Measurements from ENCODE around the gene TSPEAR. TPM values are rescaled to one million over a fixed set of nuclear protein-coding genes. Genes with fewer than 3 reads are reported as not detected.
"Not testable (repeated sequence)": the region's sequence is repeated elsewhere in the genome, so short reads cannot be mapped to it uniquely, and the experiment has no call there.

TSPEAR gene
- polyA plus RNA-seq, 4 donors = 0.55 to 1.1 (median 0.80) TPM

DNA sequence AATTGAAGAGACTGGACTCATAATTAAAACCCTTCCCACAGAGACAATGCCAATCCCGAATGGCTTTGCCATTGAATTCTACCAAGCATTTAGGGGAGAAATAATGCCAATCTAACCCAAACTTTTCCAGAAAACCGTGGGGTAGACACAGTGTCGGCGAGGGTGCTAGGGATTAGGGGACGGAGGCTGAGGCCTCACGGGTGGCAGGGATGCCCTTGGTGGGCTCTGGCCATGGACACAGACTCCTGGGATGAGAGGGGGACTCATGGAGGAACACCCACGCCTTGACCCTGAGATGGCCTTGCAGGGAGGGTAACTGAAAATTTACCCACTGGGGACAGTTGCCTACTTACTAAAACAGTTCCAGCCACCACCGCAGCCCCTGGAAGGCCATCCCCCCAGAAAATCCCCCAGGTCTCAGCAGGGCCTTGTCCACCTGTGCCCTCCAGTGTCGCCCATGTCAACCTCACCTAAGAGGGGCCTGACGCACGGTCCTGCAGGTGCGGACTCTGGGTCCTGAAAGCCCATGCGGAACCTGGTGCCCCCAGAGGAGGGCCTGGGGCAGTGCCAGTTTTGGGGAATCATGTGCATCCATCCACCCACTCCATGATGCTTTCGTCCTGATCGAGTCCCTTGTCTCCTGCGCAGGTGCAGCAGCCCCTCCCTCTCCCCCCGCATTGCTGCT, 132.9 kb downstream of the TSPEAR start:
- DNase-seq (ENCODE audit: low read depth in 4 of 4, low spot score in 2 of 4) = no peak

DNA sequence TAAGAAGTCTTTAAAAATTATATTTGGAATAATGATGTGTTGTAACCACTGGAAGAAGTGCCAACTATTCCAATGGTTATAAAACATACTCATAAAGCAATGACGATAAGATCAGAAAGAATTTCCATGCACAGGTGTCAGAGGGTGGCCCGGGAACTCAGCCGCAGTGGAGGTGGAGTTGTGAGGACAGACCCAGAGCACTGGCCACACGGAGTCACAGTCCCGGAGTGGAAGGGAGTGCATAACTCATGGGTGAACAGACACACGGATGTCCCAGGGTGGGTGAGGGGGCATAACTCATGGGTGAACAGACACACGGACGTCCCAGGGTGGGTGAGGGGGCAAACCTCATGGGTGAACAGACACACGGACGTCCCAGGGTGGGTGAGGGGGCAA, 135.3 kb downstream of the TSPEAR start:
- DNase-seq (ENCODE audit: low read depth in 4 of 4, low spot score in 2 of 4) = no peak

DNA sequence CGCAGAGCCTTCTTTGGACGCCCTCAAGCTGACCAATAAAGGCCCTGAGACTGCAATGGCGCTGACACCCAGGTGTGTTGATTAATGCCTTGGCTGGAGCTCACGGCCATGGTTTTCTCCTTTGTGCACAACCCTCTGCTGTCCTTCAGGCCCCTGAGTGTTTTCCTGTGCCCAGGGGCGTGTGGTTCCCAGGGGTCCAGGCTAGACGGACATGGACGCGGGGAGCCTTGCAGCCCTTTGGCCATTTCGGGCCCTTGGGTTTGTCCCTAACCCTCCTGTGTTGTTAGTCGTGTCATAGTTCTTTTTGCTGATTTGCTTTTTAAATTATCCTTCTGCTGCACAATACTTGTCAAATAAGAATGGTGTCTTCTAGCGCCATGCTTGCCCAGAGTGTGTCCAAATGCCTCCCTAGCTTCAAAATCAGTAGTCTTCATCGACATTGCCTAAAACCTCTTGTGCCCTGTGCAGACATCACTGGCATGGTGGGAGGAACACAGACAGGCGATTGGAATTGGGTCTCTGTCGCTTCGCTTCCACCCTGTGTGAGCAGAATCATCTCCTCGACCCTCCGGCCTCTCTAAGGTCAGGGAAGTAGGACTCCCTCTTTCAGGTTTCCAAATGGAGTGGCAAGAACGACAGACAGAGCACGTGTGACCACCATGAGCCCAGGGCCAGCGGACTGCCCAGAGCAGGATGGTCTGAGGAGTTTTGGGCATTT, 135.9 kb downstream of the TSPEAR start:
- DNase-seq (ENCODE audit: low read depth in 4 of 4, low spot score in 2 of 4) = no peak

DNA sequence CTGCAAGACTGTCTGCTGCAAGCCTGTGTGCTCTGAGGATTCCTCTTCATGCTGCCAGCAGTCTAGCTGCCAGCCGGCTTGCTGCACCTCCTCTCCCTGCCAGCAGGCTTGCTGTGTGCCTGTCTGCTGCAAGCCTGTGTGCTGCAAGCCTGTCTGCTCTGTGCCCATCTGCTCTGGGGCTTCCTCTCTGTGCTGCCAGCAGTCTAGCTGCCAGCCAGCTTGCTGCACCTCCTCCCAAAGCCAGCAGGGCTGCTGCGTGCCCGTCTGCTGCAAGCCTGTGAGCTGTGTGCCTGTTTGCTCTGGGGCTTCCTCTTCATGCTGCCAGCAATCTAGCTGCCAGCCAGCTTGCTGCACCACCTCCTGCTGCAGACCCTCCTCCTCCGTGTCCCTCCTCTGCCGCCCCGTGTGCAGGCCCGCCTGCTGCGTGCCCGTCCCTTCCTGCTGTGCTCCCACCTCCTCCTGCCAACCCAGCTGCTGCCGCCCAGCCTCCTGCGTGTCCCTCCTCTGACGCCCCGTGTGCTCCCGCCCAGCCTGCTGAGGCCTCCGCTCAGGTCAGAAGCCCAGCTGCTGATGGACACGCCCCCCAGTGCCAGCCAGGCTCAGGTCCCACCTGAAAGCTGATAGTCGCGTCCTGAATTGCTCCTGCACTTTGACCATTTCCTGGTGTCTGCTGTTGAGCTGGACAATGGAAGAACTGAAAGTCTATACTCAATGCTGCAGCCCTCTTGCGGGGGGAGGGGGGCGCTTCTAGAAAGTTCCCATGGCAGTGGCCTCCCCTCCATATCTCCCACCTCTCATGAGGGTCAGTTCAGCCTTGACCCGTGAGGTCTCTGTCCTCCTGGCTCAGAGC, 136.7 kb downstream of the TSPEAR start:
- DNase-seq (ENCODE audit: low read depth in 4 of 4, low spot score in 2 of 4) = no peak

DNA sequence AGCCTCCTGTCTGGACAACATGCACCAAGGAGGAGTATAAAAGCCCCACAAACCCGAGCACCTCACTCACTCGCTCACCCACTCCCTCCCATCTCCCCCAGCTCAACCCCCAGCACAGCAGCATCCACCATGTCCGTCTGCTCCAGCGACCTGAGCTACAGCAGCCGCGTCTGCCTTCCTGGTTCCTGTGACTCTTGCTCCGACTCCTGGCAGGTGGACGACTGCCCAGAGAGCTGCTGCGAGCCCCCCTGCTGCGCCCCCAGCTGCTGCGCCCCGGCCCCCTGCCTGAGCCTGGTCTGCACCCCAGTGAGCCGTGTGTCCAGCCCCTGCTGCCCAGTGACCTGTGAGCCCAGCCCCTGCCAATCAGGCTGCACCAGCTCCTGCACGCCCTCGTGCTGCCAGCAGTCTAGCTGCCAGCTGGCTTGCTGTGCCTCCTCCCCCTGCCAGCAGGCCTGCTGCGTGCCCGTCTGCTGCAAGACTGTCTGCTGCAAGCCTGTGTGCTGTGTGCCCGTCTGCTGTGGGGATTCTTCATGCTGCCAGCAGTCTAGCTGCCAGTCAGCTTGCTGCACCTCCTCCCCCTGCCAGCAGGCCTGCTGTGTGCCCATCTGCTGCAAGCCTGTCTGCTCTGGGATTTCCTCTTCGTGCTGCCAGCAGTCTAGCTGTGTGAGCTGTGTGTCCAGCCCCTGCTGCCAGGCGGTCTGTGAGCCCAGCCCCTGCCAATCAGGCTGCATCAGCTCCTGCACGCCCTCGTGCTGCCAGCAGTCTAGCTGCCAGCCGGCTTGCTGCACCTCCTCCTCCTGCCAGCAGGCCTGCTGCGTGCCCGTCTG, 137.5 kb downstream of the TSPEAR start, which contains the start of gene KRTAP10-4:
TSS of gene KRTAP10-4 (plus strand) at position 100 of the 827 bp plus-strand sequence. CDS start at position 130, 30 bp downstream.
- not testable (repeated sequence) for DNase-seq (ENCODE audit: low read depth in 4 of 4, low spot score in 2 of 4)

DNA sequence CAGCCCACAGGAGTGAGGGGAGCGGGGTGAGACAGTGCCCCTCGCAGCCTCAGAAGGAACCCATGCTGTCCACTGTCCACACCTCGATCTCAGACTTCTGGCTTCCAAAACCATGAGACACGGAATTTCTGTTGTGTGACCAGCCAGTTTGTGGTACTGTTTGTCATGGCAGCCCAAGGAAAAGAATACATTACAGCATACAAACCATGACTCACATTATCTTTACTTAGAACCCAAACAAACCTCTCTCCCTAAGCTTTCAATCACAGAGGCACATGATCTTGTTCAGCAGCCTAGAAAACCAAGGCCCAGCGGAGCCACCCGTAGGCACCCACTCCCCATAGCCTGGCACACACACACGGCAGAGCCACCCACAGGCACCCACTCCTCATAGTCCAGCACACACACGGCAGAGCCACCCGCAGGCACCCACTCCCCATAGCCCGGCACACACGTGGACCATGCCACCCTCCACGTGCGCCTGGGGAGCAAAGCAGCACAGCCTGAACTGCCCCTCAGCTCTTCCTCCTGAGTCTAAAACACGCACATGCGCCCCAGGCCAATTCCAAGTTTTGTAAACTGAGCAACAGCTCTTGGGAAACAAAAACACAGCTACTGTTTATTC, 138.3 kb downstream of the TSPEAR start:
- no peak for DNase-seq (ENCODE audit: low read depth in 4 of 4, low spot score in 2 of 4)

DNA sequence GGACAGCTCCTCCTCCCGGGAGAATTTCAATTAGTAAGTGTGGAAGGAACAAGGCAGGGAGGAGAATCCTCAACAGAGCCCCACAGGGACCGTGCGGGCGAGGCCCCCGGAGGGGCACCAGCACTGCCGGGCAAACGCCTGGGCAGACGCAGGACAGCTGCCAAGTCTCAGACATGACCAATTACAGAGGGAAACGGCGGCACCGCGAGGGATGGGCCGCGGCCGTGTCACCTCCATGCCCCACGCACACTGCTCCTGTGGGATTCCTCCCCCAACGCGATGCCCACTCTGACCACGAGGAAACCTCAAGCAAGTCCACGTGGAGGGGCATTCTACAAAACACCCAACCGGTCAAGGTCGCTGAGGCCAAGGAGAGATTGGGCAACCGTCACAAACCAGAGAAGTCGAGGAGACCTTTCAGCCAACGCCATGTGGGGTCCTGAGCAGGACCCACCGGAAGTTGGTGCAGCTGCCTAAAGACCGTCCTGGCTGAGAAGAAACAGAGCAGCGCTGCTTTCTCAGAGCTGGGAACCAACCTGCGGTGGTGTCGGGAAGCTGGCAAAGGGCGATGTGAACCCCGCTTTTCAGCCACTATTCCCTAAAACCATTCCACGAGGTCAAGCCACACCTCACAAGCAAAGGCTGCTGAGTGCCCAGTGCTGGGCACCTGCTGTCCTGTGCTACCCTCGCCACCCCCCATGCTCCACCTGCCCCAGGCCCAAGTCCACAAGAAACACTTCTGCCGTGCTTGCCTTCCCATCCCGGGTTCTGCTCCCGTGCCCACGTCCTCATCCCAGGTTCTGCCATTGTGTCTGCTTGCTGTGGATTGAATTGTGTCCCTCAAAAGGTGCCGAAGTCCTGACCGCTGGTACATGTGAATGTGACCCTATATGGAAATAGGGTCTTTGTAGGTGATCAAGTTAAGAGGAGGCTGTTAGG, 139.3 kb downstream of the TSPEAR start:
- no peak for DNase-seq (ENCODE audit: low read depth in 4 of 4, low spot score in 2 of 4)

DNA sequence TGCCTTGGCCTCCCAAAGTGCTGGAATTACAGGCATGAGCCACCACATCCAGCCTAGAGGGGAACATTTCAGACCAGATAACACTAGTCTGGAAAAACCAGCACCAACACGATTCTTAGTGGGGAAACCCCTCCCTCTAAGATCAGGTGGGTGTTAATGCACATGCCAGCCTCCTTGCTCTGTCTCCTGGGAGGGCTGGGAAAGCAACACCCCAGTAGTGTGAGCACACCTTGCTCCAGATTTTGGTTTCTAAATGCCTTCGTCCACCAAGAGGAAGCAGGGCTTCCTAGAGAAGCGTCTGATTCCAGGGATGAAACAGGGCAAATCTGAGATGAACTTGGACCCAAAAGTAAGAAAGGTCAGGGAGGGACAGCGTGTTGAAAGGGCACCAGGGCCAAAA, 140.1 kb downstream of the TSPEAR start:
- DNase-seq (ENCODE audit: low read depth in 4 of 4, low spot score in 2 of 4) = no peak

DNA sequence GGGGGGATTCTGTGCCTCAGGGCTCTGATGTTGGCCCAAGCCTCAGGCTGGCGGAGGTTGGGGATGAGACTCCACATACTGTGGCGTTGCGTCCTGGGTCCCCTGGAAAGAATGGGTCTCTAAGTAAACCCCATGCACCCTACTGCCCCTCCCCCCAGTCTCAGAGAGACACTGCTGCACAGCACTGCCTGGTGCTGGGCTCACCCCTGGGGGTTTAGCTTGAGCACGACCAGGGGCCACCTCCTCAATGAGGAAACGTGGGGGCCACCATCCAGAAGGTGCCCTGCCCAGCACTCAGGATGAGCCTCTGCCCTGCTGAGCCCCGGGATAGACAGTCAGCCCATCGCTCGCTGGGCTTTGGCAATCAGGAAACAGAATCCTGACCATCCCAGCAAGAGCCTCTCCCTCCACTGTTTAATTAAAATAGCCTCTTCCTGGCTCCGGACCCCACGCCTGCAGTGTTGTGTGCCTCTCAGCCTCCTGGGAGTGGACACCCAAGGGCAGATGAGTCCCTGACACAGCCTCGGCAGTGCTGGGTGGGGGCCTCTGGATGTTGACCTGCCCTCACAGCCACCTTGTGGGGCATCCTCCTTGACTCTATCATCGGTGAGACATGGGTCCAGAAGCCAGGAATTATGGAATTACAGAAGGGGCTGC, 141.4 kb downstream of the TSPEAR start:
- no peak for DNase-seq (ENCODE audit: low read depth in 4 of 4, low spot score in 2 of 4)

DNA sequence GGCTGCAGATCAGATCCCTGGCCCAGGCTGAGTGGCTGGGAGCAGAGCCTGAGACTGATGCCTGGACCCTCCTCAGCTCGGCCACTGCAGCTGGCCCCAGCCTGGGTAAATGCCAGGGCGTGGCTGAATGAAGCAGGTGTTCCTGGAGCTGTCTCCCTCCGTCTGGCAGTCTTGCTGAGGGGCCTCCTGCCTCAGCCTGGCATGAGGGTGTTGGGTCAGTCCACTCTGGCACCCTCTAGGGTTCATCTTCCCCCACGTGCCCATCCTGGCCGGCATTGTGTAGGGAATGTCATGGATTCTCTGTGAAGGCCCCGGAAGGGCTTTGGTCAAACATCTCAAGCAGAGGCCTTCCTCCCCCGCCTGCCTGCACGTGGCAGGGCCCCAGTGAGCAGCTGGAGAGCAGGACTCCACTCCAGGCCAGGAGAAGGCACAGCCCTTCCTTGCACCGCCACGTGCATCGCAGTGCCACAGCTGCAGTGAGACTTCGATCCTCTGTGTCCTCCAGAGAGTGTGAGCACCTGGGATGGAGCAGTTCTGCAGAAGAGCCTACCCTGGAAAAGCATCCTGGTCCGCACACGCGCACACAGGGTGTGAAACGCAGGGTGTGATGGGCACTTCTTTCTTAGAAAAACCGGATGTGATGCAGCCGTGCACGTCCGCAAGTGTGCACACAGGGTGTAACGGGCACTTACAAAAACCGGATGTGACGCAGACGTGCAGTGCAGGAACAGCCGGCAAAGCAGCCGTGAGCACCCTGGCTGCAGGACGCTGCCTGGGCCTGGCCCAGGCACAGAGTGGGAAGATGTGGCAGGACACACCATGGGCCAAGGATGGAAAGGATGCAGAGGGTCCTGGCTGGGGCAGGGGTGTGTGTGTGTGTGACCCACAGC, 142.5 kb downstream of the TSPEAR start:
- DNase-seq (ENCODE audit: low read depth in 4 of 4, low spot score in 2 of 4) = no peak

DNA sequence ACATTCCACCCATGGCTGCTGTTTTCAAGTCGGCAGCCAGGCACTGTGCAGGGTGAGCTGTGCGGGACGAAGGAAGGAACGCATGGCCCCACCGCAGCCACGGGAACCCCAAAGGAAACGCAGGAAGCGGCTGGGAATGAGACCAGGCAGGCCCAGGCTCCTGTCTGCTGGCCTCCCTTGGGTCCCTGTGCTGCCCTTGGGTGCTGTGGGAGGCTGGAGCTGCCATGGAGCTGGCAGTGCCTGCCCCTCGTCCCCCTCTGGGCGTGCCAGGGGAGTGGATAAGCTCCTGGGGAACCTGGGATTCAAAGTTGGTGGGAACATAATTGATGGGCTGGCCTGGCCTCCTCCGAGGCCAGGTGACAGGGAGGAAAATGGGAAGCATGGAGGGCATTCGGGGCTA, 143.1 kb downstream of the TSPEAR start:
- no peak for DNase-seq (ENCODE audit: low read depth in 4 of 4, low spot score in 2 of 4)

DNA sequence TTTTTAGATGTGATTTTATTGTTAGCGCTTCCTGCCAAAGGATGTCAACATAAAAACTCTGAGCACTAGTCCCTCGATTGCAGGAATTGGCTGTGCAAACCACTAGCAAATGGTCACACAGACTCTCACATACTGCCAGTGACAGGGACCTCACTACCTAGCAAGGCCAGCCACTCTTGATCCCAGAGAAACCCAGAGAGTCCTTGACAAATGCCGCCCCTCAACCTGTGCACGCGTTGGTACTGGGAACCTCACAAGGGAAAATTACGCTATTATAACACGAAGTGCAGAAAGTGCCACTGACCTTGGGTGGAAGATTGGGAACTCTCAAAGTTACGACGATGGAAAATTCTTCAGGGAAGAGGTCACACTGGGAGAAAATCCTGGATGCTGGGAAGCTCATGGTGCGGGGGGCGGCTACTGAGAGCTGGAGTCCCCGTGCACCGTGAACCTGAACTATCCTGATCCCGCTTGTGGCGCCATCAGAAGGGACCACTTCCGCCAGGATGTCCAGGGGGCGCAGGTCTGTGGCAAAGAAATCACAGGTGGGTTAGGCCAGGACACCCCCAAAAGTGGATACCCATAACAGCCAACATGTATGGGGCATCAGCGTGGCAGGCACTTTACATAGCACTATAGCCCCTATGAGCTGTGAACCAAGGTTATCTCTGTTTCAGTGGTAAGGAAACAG, 143.7 kb downstream of the TSPEAR start:
- DNase-seq (ENCODE audit: low read depth in 4 of 4, low spot score in 2 of 4) = no peak

DNA sequence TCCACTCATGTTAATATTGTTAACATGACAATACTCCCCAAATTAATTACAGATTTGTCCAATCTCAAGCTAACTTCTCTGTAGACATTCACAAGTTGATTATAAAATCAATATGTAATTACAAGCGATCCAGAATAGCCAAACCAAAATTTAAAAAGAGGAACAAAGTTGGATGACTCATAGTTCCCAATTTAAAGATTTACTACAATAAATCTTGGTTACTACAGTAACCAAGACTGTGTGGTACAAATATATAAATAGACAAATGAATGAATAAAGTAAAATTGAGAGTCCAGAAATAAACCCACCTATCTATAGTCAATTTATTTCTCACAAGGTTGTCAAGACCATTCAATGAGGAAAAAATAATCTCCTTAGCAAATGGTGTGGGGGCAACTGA, 145.0 kb downstream of the TSPEAR start:
- no peak for DNase-seq (ENCODE audit: low read depth in 4 of 4, low spot score in 2 of 4)

DNA sequence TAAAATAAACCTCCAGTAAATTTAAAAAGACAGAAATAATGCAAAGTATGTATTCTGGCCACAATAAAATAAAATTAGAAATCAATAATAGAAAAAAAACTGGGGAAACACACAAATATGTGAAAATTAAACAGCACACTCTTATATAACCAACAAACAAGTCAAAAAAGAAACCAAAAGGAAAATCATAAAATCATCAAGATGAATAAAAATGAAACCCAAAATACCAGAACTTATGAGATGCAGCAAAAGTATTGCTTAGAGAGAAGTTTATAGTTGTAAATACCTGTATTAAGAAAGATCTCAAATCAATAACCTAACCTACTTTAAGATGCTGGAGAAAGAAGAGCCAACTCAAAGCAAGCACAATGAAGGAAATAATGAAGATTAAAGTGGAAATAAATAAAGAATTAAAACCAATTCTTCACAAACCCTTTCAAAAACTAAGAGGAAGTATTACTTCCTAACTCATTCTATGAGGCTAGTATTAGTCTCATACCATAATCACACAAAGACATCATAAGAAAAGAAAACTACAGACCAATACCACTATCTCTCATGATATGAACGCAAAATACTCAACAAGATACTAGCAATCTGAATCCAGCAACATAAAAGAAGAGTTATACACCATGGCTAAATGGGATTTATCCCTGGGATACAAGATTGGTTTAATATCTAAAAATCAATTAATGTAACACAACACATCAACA, 146.3 kb downstream of the TSPEAR start:
- DNase-seq (ENCODE audit: low read depth in 4 of 4, low spot score in 2 of 4) = no peak

DNA sequence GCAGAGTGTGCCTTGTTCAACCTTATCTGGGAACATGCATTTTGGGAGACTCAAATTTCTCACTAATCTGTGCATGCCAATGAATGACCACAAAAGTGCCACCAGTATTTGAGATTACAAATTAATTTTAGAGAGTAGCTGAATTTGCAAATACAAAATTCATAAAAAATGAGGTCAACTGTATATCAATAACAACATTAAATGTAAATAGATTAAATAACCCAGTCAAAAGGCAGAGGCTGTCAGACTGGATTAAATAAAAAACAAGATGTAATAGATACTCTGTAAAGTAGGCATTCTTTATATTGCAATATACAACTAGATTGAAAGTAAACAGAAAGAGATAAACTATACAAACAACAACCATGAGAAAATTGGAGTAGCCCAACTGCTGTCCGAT, 147.3 kb downstream of the TSPEAR start:
- DNase-seq (ENCODE audit: low read depth in 4 of 4, low spot score in 2 of 4) = no peak

DNA sequence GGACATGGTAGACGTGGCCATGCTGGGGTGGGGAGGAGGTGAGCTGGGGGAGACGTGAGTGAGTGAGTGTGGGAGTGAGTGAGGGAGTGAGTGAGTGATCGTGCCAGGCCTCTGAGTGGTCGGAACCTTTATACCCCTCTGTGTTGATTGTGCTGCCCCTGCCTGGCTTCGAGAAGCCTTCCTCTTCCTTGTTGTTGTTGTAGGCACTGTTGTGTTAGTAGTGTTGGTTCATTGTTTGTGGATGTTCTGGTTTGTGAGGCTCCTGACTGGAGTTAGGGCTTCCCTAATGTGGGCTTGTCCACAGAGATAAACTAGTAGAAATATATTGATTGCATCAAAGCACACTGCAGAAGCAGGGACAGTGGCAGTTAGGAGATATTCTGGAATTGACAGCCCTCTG, 152.7 kb downstream of the TSPEAR start, which contains the start of gene KRTAP10-3:
TSS of gene KRTAP10-3 (minus strand) at position 101 of the 400 bp plus-strand sequence. CDS start at position 21, 80 bp downstream.
- DNase-seq (ENCODE audit: low read depth in 4 of 4, low spot score in 2 of 4) = no peak

Measured in left renal cortex interstitium (tissue), 4 donors.